ENCODE measurements around the gene AEN.
A peak's percentile ranks its signal among the peaks of the same experiment; 100 is the strongest.

The AEN gene

GRCh38 chr15:88620995-88621772, at the start of gene AEN:
Gene AEN, plus strand, starts transcription at chr15:88621340. Its CDS starts 4,870 bp downstream, at chr15:88626210.
- peak; percentile 92 for DNase-seq
- no peak for TF ChIP-seq CTCF (IDR thresholded peaks at IDR 0.05)
- Mint-ChIP-seq H3K27ac (peak within 1 kb of the TSS; percentile 69), H3K4me1 (peaks cover 62% of the 10 kb centered on the region), H3K36me3 (ENCODE audit: low read depth) (no peaks in the 10 kb centered on the region), H3K9me3 (no peaks in the 10 kb centered on the region), H3K4me3 (peak within 1 kb of the TSS; percentile 84), H3K27me3 (ENCODE audit: low read depth, poor library complexity) (peaks cover 5% of the 10 kb centered on the region)

- TF ChIP-seq CTCF (IDR thresholded peaks at IDR 0.05), result no peak
- Mint-ChIP-seq H3K4me3 (no peak overlapping the region), H3K27me3 (ENCODE audit: low read depth, poor library complexity) (peaks cover 6% of the 10 kb centered on the region), H3K36me3 (ENCODE audit: low read depth) (no peaks in the 10 kb centered on the region), H3K27ac (no peak overlapping the region), H3K9me3 (no peaks in the 10 kb centered on the region), H3K4me1 (peaks cover 33% of the 10 kb centered on the region)
- DNase-seq, result no peak
These were observed 49.3 kb upstream of the AEN start for GRCh38 chr15:88571852-88572259.

GRCh38 chr15:88574077-88574476, 47.1 kb upstream of the AEN start:
- Mint-ChIP-seq H3K27me3 (ENCODE audit: low read depth, poor library complexity) (peaks cover 7% of the 10 kb centered on the region), H3K36me3 (ENCODE audit: low read depth) (no peaks in the 10 kb centered on the region), H3K4me3 (no peak overlapping the region), H3K27ac (no peak overlapping the region), H3K4me1 (peaks cover 33% of the 10 kb centered on the region), H3K9me3 (no peaks in the 10 kb centered on the region)
- no peak for DNase-seq
- TF ChIP-seq CTCF (IDR thresholded peaks at IDR 0.05), result no peak

GRCh38 chr15:88574655-88575054, 46.5 kb upstream of the AEN start:
- H3K27ac Mint-ChIP-seq, result no peak overlapping the region
- peaks cover 10% of the 10 kb centered on the region for H3K27me3 Mint-ChIP-seq (ENCODE audit: low read depth, poor library complexity)
- no peak for TF ChIP-seq CTCF (IDR thresholded peaks at IDR 0.05)
- H3K4me3 Mint-ChIP-seq, result no peak overlapping the region
- no peak for DNase-seq
- peaks cover 32% of the 10 kb centered on the region for H3K4me1 Mint-ChIP-seq
- H3K36me3 Mint-ChIP-seq (ENCODE audit: low read depth), result no peaks in the 10 kb centered on the region
- no peaks in the 10 kb centered on the region for H3K9me3 Mint-ChIP-seq

- H3K9me3 Mint-ChIP-seq, result peaks cover 8% of the 10 kb centered on the region
- peaks cover 30% of the 10 kb centered on the region for H3K27me3 Mint-ChIP-seq (ENCODE audit: low read depth, poor library complexity)
- peaks cover 8% of the 10 kb centered on the region for H3K4me1 Mint-ChIP-seq
- no peak for TF ChIP-seq CTCF (IDR thresholded peaks at IDR 0.05)
- no peaks in the 10 kb centered on the region for H3K36me3 Mint-ChIP-seq (ENCODE audit: low read depth)
- DNase-seq, result no peak
- no peak overlapping the region for H3K27ac Mint-ChIP-seq
- no peak overlapping the region for H3K4me3 Mint-ChIP-seq
These were observed 41.8 kb upstream of the AEN start for GRCh38 chr15:88579322-88579721.

- H3K36me3 Mint-ChIP-seq (ENCODE audit: low read depth), result no peaks in the 10 kb centered on the region
These were observed 40.6 kb upstream of the AEN start for GRCh38 chr15:88580532-88580931.

More at GRCh38 chr15:88580532-88580931, 40.6 kb upstream of the AEN start:
- no peak for DNase-seq
- Mint-ChIP-seq H3K27ac (peak overlapping the region; percentile 59), H3K4me3 (no peak overlapping the region), H3K4me1 (peaks cover 8% of the 10 kb centered on the region), H3K9me3 (peaks cover 8% of the 10 kb centered on the region), H3K27me3 (ENCODE audit: low read depth, poor library complexity) (peaks cover 28% of the 10 kb centered on the region)
- TF ChIP-seq CTCF (IDR thresholded peaks at IDR 0.05), result no peak
